ENCODE results near the gene SLIT2. TPM values are rescaled to one million over a fixed set of nuclear protein-coding genes. Genes with fewer than 3 reads are reported as not detected.

SLIT2 gene
- total and polyA plus RNA-seq, 2 donors (not counting 1 experiment from before 2014, with no cell fraction given) = not detected

DNA sequence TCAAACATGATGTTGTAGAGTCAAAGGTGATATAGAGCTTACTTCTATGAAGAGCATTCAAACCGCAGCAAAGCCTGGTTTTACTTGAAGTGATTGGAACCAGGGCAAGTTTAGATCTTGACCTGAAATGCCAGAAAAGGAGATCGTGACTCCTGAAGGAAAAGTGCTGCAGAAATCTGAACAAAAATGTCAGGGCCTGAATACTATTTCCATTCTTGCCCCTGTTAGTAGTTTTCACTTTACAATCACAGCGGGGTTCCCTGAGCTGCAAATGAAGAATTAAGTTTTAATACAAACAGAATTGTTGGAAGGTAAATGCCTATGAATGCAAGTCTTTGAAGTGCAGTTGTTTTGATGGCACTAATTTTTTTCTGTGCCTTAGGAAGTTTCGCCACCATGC, 4.1 kb downstream of the SLIT2 start:
- H3K4me2 ChIP-seq (replicated peaks; ENCODE audit: low read depth, low read length, poor library complexity, severe bottlenecking) = no peak overlapping the region
- H3K36me3 ChIP-seq (replicated peaks in 1 of 2; ENCODE audit: control extremely low read depth in 1 of 2, control insufficient read depth in 1 of 2, extremely low read depth in 1 of 2, insufficient read depth in 2 of 2, low read length in 1 of 2) = no peaks in the 10 kb centered on the region
- no peak for ATAC-seq (ENCODE audit: low read depth)
- no peaks in the 10 kb centered on the region for H3K79me2 ChIP-seq (ENCODE audit: control insufficient read depth, insufficient read depth, low read length)
- no peak overlapping the region for H3K27ac ChIP-seq (ENCODE audit: low read length in 2 of 2)
- Mint-ChIP-seq H3K4me3 (no peak overlapping the region), H3K27ac (no peak overlapping the region), H3K9me3 (ENCODE audit: insufficient read depth) (no peaks in the 10 kb centered on the region), H3K4me1 (peaks cover 22% of the 10 kb centered on the region), H3K27me3 (peaks cover 44% of the 10 kb centered on the region)
- no peak for DNase-seq
- ChIA-PET POLR2A (no interaction called here), CTCF (no interaction called here)
- peaks cover 0 to 21% (median 0%) of the 10 kb centered on the region in 3 donors for H3K9me3 ChIP-seq (ENCODE audit: control extremely low read depth in 1 of 3, control insufficient read depth in 2 of 3, insufficient read depth in 1 of 3, low read length in 2 of 3)
- 32% methylated on average over 2 of the region's 4 CpGs for WGBS (ENCODE audit: insufficient coverage)
- intact Hi-C loops (cut with micrococcal nuclease) = no loop called here
- peaks cover 12 to 14% of the 10 kb centered on the region in 2 donors for H3K4me1 ChIP-seq (ENCODE audit: control insufficient read depth in 2 of 2, insufficient read depth in 2 of 2, low read length in 2 of 2)
- H3K4me3 ChIP-seq (ENCODE audit: control extremely low read depth in 1 of 5, extremely low read depth in 1 of 5, insufficient read depth in 1 of 5, low read depth in 2 of 5, low read length in 4 of 5) = no peak overlapping the region
- no peak for TF ChIP-seq EZH2 (IDR thresholded peaks at IDR 0.05; ENCODE audit: borderline replicate concordance, insufficient read depth, low read depth, low read length, poor library complexity, severe bottlenecking)
- TF ChIP-seq, protein P1, sequence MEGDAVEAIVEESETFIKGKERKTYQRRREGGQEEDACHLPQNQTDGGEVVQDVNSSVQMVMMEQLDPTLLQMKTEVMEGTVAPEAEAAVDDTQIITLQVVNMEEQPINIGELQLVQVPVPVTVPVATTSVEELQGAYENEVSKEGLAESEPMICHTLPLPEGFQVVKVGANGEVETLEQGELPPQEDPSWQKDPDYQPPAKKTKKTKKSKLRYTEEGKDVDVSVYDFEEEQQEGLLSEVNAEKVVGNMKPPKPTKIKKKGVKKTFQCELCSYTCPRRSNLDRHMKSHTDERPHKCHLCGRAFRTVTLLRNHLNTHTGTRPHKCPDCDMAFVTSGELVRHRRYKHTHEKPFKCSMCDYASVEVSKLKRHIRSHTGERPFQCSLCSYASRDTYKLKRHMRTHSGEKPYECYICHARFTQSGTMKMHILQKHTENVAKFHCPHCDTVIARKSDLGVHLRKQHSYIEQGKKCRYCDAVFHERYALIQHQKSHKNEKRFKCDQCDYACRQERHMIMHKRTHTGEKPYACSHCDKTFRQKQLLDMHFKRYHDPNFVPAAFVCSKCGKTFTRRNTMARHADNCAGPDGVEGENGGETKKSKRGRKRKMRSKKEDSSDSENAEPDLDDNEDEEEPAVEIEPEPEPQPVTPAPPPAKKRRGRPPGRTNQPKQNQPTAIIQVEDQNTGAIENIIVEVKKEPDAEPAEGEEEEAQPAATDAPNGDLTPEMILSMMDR (IDR thresholded peaks at IDR 0.05) = no peak
- H2AFZ ChIP-seq (ENCODE audit: insufficient read depth, low read depth, low read length, poor library complexity, severe bottlenecking) = no peak overlapping the region
- no peak overlapping the region for H3K9ac ChIP-seq (ENCODE audit: low read length)
- no peaks in the 10 kb centered on the region for H4K20me1 ChIP-seq (ENCODE audit: control insufficient read depth, insufficient read depth, low read length, poor library complexity, severe bottlenecking)
- H3K27me3 ChIP-seq (replicated peaks in 1 of 4; ENCODE audit: control extremely low read depth in 1 of 4, control insufficient read depth in 3 of 4, insufficient read depth in 4 of 4, low read length in 3 of 4) = peaks cover 0 to 34% (median 18%) of the 10 kb centered on the region in 4 experiments

DNA sequence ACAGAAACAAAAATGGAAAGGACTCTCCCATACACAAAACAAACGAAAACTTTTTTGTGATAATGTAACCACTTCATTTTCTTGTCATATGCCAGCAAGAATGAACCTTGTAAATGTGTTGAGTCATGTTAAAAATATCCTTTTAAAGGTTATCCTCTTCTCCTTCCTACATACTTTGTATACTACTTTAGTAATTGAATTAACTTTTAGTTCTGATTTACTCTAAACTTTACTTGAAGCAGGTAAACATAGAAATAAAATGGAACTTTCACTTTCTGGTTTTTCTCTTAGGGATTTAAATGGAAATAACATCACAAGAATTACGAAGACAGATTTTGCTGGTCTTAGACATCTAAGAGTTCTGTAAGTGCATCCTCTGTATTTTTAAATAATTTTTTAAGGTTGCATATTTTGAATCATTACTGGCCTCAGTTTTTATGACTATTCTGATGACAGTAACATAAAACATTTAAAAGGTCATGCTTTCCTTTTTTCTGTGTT, 4.7 kb downstream of the SLIT2 start:
- Histone ChIP-seq H3K4me3 (ENCODE audit: control extremely low read depth in 1 of 5, extremely low read depth in 1 of 5, insufficient read depth in 1 of 5, low read depth in 2 of 5, low read length in 4 of 5) (no peak overlapping the region), H4K20me1 (ENCODE audit: control insufficient read depth, insufficient read depth, low read length, poor library complexity, severe bottlenecking) (no peaks in the 10 kb centered on the region), H3K36me3 (replicated peaks in 1 of 2; ENCODE audit: control extremely low read depth in 1 of 2, control insufficient read depth in 1 of 2, extremely low read depth in 1 of 2, insufficient read depth in 2 of 2, low read length in 1 of 2) (no peaks in the 10 kb centered on the region), H2AFZ (ENCODE audit: insufficient read depth, low read depth, low read length, poor library complexity, severe bottlenecking) (no peak overlapping the region), H3K79me2 (ENCODE audit: control insufficient read depth, insufficient read depth, low read length) (no peaks in the 10 kb centered on the region), H3K9me3 (ENCODE audit: control extremely low read depth in 1 of 3, control insufficient read depth in 2 of 3, insufficient read depth in 1 of 3, low read length in 2 of 3) (peaks cover 0 to 21% (median 0%) of the 10 kb centered on the region in 3 donors), H3K4me1 (ENCODE audit: control insufficient read depth in 2 of 2, insufficient read depth in 2 of 2, low read length in 2 of 2) (peaks cover 12 to 14% of the 10 kb centered on the region in 2 donors), H3K9ac (ENCODE audit: low read length) (no peak overlapping the region), H3K27ac (ENCODE audit: low read length in 2 of 2) (no peak overlapping the region), H3K27me3 (replicated peaks in 1 of 4; ENCODE audit: control extremely low read depth in 1 of 4, control insufficient read depth in 3 of 4, insufficient read depth in 4 of 4, low read length in 3 of 4) (peaks cover 0 to 34% (median 15%) of the 10 kb centered on the region in 4 experiments), H3K4me2 (replicated peaks; ENCODE audit: low read depth, low read length, poor library complexity, severe bottlenecking) (no peak overlapping the region)
- ChIA-PET POLR2A (no interaction called here), CTCF (no interaction called here)
- intact Hi-C loops (cut with micrococcal nuclease) = no loop called here
- H3K9me3 Mint-ChIP-seq (ENCODE audit: insufficient read depth) = no peaks in the 10 kb centered on the region
- ATAC-seq (ENCODE audit: low read depth) = no peak
- TF ChIP-seq, protein P1 (IDR thresholded peaks at IDR 0.05) = no peak
- no peak for TF ChIP-seq EZH2 (IDR thresholded peaks at IDR 0.05; ENCODE audit: borderline replicate concordance, insufficient read depth, low read depth, low read length, poor library complexity, severe bottlenecking)
- peaks cover 17% of the 10 kb centered on the region for H3K4me1 Mint-ChIP-seq
- no peak overlapping the region for H3K4me3 Mint-ChIP-seq
- DNase-seq = no peak
- H3K27me3 Mint-ChIP-seq = peaks cover 39% of the 10 kb centered on the region
- H3K27ac Mint-ChIP-seq = no peak overlapping the region
- WGBS (ENCODE audit: insufficient coverage) = no CpG with 5 or more reads among the region's 2 CpGs

Data from B cell (primary cell).